ENCODE results near the gene CSMD2. TPM values are rescaled to one million over a fixed set of nuclear protein-coding genes. Genes with fewer than 3 reads are reported as not detected.

Gene CSMD2
- total RNA-seq, 4 donors from 2014 or later, result 0.16 to 1.00 (median 0.27) TPM; not detected in 1

DNA sequence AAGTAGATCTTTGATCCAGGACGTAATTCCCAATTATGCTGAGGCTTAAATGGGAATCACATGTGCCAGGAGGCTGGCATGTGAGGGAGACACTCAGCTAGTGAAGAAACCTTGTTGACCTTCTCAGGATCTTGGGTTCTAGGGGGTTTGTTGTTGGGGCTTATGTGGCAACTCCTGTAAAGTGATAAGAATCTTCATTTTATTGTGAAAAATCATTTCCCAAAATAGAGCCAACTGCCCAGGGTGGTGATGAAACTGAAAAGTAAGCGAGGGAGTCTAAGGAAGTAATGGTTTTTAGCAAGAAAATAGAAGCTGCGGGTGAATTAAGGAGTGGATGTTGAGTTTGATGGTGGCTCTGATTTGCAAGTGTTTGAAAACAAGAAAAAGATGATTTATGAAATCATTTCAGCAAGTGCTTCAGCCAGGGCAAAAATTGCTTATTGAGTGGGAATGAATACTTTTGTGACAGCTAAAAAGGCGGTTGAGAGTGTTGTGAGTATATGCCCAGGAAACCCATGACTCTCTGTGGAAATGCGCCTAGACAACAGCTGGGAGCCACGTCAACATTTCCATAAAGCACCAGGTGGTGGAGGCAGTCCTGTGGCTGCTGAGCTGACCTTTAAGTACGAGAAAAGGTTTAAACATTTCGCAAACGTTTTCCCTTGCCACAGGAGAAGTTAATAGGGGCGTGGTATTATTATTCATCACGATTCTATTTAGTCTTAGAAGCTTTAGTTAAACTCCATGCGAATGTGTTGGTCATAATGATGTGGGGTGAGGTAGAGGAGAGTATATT is 198.5 kb downstream of the CSMD2 start:
- no peak for DNase-seq
- H3K4me1 ChIP-seq, result no peaks in the 10 kb centered on the region
- no peak overlapping the region for H3K4me3 ChIP-seq
- TF ChIP-seq EP300 (IDR thresholded peaks at IDR 0.05; ENCODE audit: low read depth) (no peak), POLR2A (IDR thresholded peaks at IDR 0.05) (no peak), POLR2AphosphoS5 (IDR thresholded peaks at IDR 0.05) (no peak)
- TF ChIP-seq, protein P1, sequence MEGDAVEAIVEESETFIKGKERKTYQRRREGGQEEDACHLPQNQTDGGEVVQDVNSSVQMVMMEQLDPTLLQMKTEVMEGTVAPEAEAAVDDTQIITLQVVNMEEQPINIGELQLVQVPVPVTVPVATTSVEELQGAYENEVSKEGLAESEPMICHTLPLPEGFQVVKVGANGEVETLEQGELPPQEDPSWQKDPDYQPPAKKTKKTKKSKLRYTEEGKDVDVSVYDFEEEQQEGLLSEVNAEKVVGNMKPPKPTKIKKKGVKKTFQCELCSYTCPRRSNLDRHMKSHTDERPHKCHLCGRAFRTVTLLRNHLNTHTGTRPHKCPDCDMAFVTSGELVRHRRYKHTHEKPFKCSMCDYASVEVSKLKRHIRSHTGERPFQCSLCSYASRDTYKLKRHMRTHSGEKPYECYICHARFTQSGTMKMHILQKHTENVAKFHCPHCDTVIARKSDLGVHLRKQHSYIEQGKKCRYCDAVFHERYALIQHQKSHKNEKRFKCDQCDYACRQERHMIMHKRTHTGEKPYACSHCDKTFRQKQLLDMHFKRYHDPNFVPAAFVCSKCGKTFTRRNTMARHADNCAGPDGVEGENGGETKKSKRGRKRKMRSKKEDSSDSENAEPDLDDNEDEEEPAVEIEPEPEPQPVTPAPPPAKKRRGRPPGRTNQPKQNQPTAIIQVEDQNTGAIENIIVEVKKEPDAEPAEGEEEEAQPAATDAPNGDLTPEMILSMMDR (IDR thresholded peaks at IDR 0.05), result no peak
- no peaks in the 10 kb centered on the region for H3K9me3 ChIP-seq
- WGBS, 2 donors (ENCODE audit: low coverage in 1 of 2), result 67 to 72% methylated on average over 12 of the region's 12 CpGs
- in situ Hi-C loops (cut with MboI; ENCODE audit: low pct_ligation_motif_present in 1 of 4, low pct_unique_long_range_greater_than_20kb in 1 of 4, low sequenced_read_pairs in 3 of 4), result no loop called here
- H3K27me3 ChIP-seq, result no peaks in the 10 kb centered on the region
- intact Hi-C loops (cut with DNase I; ENCODE audit: low total_unique reads), result no loop called here
- H3K27ac ChIP-seq, result no peak overlapping the region
- no peaks in the 10 kb centered on the region for H3K36me3 ChIP-seq

DNA sequence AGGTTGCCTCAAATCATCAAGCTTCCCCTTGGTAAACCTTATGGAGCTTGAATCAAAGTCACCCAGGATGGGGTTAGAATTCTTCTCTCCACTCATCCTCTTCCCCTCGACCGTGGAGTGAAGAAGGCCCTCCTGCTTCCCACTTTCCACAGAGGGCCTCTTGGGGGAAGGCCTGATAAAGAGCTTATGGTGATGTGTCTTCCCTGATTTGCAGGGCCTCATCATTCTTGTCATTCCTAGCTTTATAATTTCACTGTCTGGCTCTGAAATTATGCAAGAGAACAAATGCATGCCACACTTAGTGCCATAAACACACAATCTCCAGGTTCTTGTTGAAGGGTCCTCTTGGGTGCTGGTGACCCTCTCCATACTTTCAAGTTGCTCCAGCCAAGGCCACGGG is 199.9 kb downstream of the CSMD2 start:
- no peak for DNase-seq
- in situ Hi-C loops (cut with MboI; ENCODE audit: low pct_ligation_motif_present in 1 of 4, low pct_unique_long_range_greater_than_20kb in 1 of 4, low sequenced_read_pairs in 3 of 4), result no loop called here
- TF ChIP-seq POLR2A (IDR thresholded peaks at IDR 0.05) (no peak), EP300 (IDR thresholded peaks at IDR 0.05; ENCODE audit: low read depth) (no peak), POLR2AphosphoS5 (IDR thresholded peaks at IDR 0.05) (no peak)
- TF ChIP-seq, protein P1 (IDR thresholded peaks at IDR 0.05), result no peak
- WGBS, 2 donors (ENCODE audit: low coverage in 1 of 2), result 63 to 76% methylated on average over 2 to 3 of the region's 3 CpGs
- Histone ChIP-seq H3K9me3 (no peaks in the 10 kb centered on the region), H3K4me1 (no peaks in the 10 kb centered on the region), H3K27ac (no peak overlapping the region), H3K27me3 (no peaks in the 10 kb centered on the region), H3K4me3 (no peak overlapping the region), H3K36me3 (no peaks in the 10 kb centered on the region)
- intact Hi-C loops (cut with DNase I; ENCODE audit: low total_unique reads), result no loop called here

DNA sequence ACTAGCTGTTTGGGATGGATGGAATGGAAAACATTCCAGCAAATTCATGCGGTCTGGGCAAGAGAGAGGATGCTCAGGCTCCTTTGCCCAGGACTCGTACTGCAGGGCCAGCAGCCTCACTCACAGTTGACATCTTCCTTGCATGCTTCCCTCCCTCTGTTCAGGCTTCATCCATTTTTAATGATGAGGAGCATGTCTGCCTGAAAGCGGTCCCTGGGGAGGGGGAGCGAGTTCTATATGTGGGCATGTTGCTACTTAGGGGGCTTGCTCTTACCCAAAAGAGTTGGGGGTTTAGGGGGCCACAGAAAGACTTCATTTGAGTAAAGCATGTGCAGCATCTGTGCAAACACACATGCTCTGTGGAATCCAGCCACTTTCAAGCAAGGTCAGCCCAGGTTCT is 203.0 kb downstream of the CSMD2 start:
- no peak for DNase-seq
- Histone ChIP-seq H3K27me3 (no peaks in the 10 kb centered on the region), H3K9me3 (no peaks in the 10 kb centered on the region), H3K4me3 (no peak overlapping the region), H3K4me1 (no peaks in the 10 kb centered on the region), H3K27ac (no peak overlapping the region), H3K36me3 (no peaks in the 10 kb centered on the region)
- in situ Hi-C loops (cut with MboI; ENCODE audit: low pct_ligation_motif_present in 1 of 4, low pct_unique_long_range_greater_than_20kb in 1 of 4, low sequenced_read_pairs in 3 of 4), result no loop called here
- intact Hi-C loops (cut with DNase I; ENCODE audit: low total_unique reads), result no loop called here
- WGBS, 2 donors (ENCODE audit: low coverage in 1 of 2), result 81% methylated on average over 4 of the region's 4 CpGs; no CpG with 5 or more reads in 1 of the 2 donors
- no peak for TF ChIP-seq POLR2A (IDR thresholded peaks at IDR 0.05)
- TF ChIP-seq POLR2AphosphoS5 (IDR thresholded peaks at IDR 0.05), result no peak
- TF ChIP-seq, protein P1 (IDR thresholded peaks at IDR 0.05), result no peak
- TF ChIP-seq EP300 (IDR thresholded peaks at IDR 0.05; ENCODE audit: low read depth), result no peak

DNA sequence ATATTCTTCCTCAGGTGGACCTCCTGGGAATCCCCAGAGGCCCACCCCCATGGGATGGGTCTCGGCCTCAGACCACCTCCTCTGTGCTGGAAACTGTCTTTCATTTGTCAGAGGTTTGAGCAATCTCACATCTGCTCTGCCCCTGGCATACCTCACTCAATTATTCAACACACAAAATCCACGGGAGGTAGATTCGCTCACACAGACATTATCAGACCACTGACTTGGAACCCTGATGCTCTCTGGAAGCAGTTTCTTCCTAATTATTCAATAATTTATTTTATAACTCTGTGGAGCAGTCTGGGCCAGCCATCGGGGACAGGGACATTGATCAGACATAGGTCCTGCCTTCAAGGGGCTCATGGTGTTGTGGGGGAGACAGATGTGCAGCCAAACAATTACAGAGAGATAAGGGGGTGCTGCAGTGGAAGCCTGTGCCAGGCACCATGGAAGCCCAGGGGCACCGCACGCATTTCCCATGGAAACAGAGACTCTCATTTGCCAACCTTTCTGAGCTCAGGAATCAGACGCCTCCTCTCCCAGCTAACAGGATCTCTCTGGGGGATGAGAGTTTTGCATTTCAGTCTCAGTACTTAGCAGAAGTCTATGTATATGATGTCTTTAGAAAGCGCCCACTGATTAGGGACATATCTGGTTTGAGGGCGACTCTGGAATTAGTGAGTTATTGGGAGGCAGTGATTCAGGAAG is 204.7 kb downstream of the CSMD2 start:
- no peak for DNase-seq
- no peaks in the 10 kb centered on the region for H3K9me3 ChIP-seq
- H3K36me3 ChIP-seq, result no peaks in the 10 kb centered on the region
- H3K4me1 ChIP-seq, result no peaks in the 10 kb centered on the region
- intact Hi-C loops (cut with DNase I; ENCODE audit: low total_unique reads) (no loop called here), in situ Hi-C loops (cut with MboI; ENCODE audit: low pct_ligation_motif_present in 1 of 4, low pct_unique_long_range_greater_than_20kb in 1 of 4, low sequenced_read_pairs in 3 of 4) (no loop called here)
- TF ChIP-seq EP300 (IDR thresholded peaks at IDR 0.05; ENCODE audit: low read depth) (no peak), POLR2AphosphoS5 (IDR thresholded peaks at IDR 0.05) (no peak), POLR2A (IDR thresholded peaks at IDR 0.05) (no peak)
- TF ChIP-seq, protein P1 (IDR thresholded peaks at IDR 0.05), result no peak
- 88 to 89% methylated on average over 3 to 9 of the region's 9 CpGs for WGBS, 2 donors (ENCODE audit: low coverage in 1 of 2)
- H3K27ac ChIP-seq, result no peak overlapping the region
- no peaks in the 10 kb centered on the region for H3K27me3 ChIP-seq
- no peak overlapping the region for H3K4me3 ChIP-seq

Measured in transverse colon (tissue), 4 donors.